Inflammatory macrophage (primary cell): ENCODE data around the gene PRPH.
"Not testable (repeated sequence)": the region's sequence is repeated elsewhere in the genome, so short reads cannot be mapped to it uniquely, and the experiment has no call there.

Source experiments
- DNase-seq, 2 donors: peaks; one replicate each; pipeline ENCODE4 v3.0.0-alpha.2; 2020 to 2022
- total RNA-seq, 18 experiments: gene quantifications; one replicate each; lab custom pipeline; 2026; ENCODE audit warnings: mixed read lengths in 6 of 18, inconsistent platforms in 2 of 18; lab: John Stamatoyannopoulos, UW

PRPH gene
- total RNA-seq: 0 to 0.29 (median 0.02) reads per million in 18 experiments

- no peak for DNase-seq
These were observed at the start of gene PRPH for GRCh38 chr12:49295082-49295936. TSS of gene PRPH (plus strand) at chr12:49295147. CDS start at chr12:49295201, 54 bp downstream.

GRCh38 chr12:49251357-49251756, 43.6 kb upstream of the PRPH start:
- no peak for DNase-seq

- no peak for DNase-seq
These were observed 41.8 kb upstream of the PRPH start for GRCh38 chr12:49253033-49253623.

GRCh38 chr12:49255456-49255855, 39.5 kb upstream of the PRPH start:
- not testable (repeated sequence) for DNase-seq

GRCh38 chr12:49255857-49256637, 38.9 kb upstream of the PRPH start:
- no peak for DNase-seq

- not testable (repeated sequence) for DNase-seq
These were observed 37.3 kb upstream of the PRPH start for GRCh38 chr12:49257508-49258184.

- DNase-seq: no peak
These were observed 35.5 kb upstream of the PRPH start for GRCh38 chr12:49259452-49259851.

- peak; percentile 48 to 67 for DNase-seq
These were observed 34.8 kb upstream of the PRPH start for GRCh38 chr12:49260166-49260565.

GRCh38 chr12:49260571-49261363, 34.2 kb upstream of the PRPH start:
- no peak for DNase-seq

- DNase-seq: no peak
These were observed 33.2 kb upstream of the PRPH start for GRCh38 chr12:49261721-49262120.

GRCh38 chr12:49263400-49263763, 31.6 kb upstream of the PRPH start:
- no peak for DNase-seq

GRCh38 chr12:49264466-49264872, 30.5 kb upstream of the PRPH start:
- DNase-seq: peak; percentile 28 to 64

GRCh38 chr12:49264873-49265792, 29.8 kb upstream of the PRPH start, which contains the start of gene TUBA1C:
TSS of gene TUBA1C (plus strand) at chr12:49265082. CDS start at chr12:49265182, 100 bp downstream.
- DNase-seq: peak; percentile 94 to 96

GRCh38 chr12:49269191-49269590, 25.8 kb upstream of the PRPH start:
- DNase-seq: not testable (repeated sequence)

GRCh38 chr12:49272790-49273725, 21.9 kb upstream of the PRPH start:
- no peak for DNase-seq

- DNase-seq: no peak
These were observed 21.1 kb upstream of the PRPH start for GRCh38 chr12:49273726-49274395.

- DNase-seq: no peak
These were observed 20.4 kb upstream of the PRPH start for GRCh38 chr12:49274396-49275069.
